ENCODE measurements around the gene MAP2.

The MAP2 gene

GRCh38 chr2:209423562-209424198 is at the start of gene MAP2:
MAP2 (plus strand) TSS chr2:209424047; CDS start chr2:209653171, 229,124 bp downstream.
- peak; percentile 76 for DNase-seq

DNA sequence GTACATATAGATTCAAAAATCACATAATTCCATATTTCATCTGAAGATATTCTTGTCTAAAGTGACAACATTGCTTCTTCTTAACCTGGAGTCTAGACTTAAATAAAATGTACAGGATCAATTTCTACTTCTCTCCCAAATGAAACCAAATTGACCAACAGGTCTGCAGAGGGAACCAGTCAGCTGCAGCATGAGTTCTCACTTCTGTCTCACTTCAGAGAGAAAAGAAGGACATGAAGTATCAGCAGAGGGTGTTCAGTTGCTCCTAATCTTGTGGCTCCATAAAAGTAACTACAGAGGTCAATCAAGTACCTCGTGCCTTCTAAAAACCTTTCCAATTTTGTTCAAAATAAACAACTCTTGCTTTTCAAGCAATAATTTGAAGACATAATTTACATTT is 47.2 kb upstream of the MAP2 start:
- DNase-seq = no peak

GRCh38 chr2:209380293-209380692 is 43.6 kb upstream of the MAP2 start:
- no peak for DNase-seq

DNA sequence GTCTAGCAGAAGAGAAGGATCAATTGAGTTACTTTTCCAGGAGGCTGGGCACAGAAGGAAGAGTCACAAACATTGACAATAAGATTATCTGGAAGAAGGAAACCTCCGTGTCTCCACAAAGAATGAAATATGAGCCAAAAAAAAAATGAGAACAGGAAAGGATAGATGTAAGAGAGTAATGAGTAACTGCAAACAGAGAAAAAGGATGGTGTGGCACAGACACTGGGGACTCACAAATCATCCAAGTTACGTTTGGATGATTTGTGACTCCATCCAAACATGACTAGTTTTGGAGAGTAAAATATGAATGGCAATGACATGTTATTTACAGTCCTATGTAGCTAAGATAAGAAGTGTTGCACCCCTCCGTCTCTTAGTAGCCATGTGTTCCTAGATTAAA is 42.8 kb upstream of the MAP2 start:
- no peak for DNase-seq

- DNase-seq = no peak
Measured at GRCh38 chr2:209382775-209383174, 41.1 kb upstream of the MAP2 start.

GRCh38 chr2:209383212-209383611 is 40.6 kb upstream of the MAP2 start:
- DNase-seq = peak; percentile 35

GRCh38 chr2:209387389-209387788 is 36.5 kb upstream of the MAP2 start:
- no peak for DNase-seq

DNA sequence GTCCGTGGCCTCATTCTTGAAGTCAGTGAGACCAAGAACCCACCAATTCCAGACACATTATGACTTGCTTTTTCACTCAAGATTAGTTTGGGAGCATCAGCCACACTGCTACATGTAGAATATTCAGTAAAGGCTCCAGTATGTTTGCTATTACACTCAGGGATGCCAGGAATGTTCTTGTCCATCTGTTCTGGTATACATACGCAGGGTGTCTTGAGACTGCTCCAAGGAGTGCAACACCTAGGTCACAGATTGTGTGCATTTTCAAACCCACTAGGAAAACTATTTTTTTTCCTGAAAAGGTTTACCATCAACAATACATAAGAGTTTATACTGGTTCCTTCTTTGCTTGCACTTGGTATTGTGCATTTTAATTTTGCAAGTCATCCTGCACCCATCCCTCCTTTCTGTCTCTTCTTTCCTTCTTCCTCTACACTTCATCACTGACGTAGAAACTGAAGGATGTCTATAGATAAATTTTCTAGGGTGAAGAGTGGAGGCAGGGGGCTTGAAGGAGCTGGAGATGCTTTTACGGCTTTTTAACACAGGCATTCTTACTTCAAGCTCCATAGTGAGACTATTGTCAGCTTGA is 35.3 kb upstream of the MAP2 start:
- DNase-seq = no peak

- DNase-seq = no peak
Measured at GRCh38 chr2:209389171-209389618, 34.7 kb upstream of the MAP2 start.

- no peak for DNase-seq
Measured at GRCh38 chr2:209390839-209391238, 33.0 kb upstream of the MAP2 start.

DNA sequence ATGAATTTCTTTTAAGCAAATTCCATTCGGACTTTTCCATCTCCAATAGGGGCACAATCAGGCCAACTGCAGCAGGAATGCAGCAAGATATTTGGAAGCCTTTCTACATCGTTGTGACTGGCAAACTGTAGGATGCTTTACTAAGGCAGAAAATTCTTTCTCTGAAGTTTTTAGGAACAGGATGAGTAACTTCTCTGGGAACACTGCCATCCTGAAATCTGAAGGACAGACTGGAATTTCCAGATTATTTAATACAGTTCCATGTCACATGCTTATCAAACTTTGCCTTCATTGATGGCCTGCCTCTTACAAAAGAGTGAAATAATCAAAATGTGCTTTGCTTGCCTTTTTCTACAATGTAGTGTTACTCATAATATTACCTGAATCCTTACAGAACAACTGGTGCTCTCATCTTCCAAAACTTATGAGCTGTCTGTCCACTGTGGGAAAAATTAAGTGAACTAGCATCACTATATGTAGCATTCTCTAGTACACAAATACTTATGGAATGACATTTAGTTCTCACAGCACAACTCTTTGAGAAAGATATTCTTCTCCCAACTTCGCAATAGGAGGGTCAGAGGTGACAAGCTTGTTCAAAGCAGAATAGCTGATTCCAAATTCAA is 32.0 kb upstream of the MAP2 start:
- no peak for DNase-seq

DNA sequence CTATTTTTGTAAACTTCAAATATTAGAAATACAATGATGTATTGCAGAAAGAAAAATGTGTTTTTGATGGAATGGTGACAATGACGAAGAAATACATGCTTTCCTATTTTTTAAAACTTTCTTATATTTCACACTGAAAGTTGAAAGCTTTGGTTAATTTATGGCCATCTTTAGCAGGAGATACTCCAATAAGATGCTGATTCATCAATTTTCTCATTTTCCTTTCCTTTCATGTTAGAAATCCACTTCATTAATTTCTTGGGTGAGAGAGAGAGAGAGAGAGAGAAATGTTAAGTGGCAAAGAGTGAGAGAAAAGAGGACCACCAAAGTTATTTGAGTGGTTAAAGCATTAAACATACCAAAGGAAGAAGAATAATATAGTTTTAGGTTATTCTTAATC is 28.6 kb upstream of the MAP2 start:
- no peak for DNase-seq

- no peak for DNase-seq
Measured at GRCh38 chr2:209395652-209396051, 28.2 kb upstream of the MAP2 start.

- DNase-seq = no peak
Measured at GRCh38 chr2:209398463-209398862, 25.4 kb upstream of the MAP2 start.

GRCh38 chr2:209401788-209402187 is 22.1 kb upstream of the MAP2 start:
- no peak for DNase-seq

GRCh38 chr2:209411296-209411695 is 12.6 kb upstream of the MAP2 start:
- no peak for DNase-seq

GRCh38 chr2:209411718-209412117 is 12.1 kb upstream of the MAP2 start:
- DNase-seq = no peak

- no peak for DNase-seq
Measured at GRCh38 chr2:209413311-209414014, 10.4 kb upstream of the MAP2 start.

GRCh38 chr2:209416913-209417312 is 6.9 kb upstream of the MAP2 start:
- no peak for DNase-seq

GRCh38 chr2:209422191-209422754 is 1.6 kb upstream of the MAP2 start:
- no peak for DNase-seq

- no peak for DNase-seq
Measured at GRCh38 chr2:209424199-209424701, 403 bp downstream of the MAP2 start.

DNA sequence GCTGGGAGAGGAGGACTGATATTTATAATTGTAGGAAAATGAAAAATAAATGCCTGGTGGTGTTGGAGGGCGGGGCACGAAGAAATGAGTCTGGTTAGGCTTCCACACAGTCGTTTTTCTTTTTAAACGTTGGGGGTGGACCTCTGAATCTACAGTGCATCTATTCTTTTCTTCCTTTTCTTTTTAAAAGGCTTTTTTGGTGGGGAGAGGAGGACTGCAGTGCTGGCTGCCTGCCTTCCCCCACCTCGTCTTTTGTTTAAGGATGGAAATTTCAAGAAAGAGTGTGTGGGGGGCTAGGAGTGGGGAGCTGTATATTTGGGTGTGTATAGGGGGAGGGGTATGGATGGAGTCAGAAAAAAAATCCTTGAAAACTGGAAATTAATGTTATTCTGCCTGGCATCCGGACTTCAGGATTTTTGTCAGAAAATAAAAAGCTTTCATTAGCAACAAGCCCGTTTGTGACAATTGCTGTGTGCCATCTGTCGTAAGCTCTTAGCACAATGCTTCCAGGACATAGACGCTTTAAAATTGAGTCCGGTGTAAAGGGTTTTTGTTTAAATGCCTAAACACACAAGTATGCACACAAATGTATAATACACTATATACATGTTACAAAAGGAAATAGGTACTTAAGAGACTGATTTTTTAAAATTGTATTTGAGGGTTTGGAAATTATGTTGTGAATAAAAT is 1.1 kb downstream of the MAP2 start:
- no peak for DNase-seq
